HG03196 (cell line): Measurements from ENCODE around the gene EFCAB8.

Source experiments
- ATAC-seq: cut with Tn5 transposase; IDR thresholded peaks from one replicate; pipeline ENCODE4 v1.9.1; 2021; ENCODE audit not compliant: unreplicated experiment

The EFCAB8 gene

DNA sequence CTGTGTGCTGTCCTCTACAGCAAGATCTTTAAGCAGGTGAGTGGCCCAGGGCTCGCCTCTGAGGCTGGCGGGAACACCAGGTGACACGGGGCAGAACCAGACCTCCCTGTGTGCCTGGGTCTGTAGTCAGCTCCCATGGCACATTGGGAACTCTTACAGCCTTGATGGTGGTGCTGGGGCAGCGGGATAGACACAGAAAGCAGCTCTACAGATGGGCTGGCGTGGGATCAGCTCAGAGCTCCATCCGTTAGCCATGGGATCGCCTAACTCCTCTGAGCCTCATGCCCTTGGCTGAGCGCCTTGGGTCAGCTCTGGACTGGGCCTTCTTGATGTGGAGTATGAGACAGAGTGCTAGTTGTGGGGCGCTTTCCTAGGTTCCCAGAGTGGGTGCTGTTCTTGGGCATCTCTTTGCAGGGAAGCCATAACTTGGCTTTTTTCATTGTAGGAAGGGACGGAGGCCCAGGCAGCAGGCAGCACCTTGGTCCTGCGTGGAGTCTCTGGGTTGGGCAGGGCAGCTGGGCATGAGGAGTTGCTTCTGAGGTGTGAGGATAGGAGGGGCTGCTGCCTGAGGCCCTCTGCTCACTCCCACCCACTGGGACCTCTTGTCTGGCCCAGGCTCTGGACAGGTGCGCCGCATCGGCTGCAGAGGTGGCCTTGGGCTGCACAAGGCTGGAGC is 51.3 kb downstream of the EFCAB8 start:
- no peak for ATAC-seq

DNA sequence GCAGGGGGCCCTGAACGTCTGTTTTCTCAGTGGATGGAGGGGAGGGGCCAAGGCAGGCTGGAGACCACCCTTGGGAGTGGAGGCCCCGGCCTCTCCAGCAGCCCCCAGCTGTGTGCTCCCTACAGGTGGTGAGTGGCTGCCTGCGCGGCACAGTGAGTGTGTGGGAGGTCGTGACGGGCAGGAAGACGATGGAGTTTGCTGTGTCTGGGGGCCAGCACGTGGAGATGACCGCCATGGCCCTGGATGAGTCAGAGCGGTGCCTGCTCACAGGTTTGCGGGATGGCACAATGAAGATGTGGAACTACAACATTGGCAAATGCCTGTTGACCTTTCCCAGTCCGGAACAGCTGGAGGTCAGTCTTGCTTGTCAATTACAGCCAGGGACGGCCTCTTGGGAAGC is 52.6 kb downstream of the EFCAB8 start:
- no peak for ATAC-seq

DNA sequence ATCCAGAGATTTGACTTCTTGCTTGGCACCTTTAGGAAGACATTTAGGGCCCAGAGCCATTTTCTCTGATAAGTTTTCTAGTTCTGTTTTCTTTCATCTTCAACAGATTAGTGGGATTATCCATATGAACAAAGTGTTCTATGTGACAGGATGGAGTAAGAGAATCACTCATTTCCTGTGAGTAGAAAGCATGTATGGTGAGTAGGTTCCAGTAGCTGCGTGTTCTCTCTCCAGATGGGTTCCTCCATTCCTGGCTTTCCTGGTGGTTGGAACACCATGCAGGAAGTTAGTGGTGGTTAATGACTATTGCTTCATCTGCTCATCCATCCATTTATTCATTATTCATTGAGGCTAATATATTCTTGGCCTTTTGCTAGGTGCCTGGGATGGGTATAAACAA is 54.0 kb downstream of the EFCAB8 start:
- no peak for ATAC-seq

DNA sequence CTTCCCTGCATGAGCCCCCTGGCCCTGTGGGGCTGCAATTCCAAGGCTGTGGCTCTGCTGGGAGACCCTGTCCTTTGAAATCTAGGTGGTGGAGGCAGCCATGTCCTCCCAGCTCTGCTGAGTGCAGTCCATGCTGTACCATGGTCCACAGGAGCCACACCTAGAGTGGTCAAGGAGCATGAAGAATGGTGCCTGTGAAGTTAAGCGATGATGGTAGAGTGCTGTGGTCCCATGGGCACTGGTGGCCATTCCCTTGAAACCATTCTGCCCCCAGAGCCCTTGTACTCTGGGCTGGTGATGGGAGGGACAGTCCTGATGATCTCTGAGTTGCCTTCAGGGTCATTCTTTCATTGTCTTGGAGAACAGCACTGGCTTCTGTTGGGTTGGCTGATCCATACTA is 55.3 kb downstream of the EFCAB8 start:
- ATAC-seq: no peak

DNA sequence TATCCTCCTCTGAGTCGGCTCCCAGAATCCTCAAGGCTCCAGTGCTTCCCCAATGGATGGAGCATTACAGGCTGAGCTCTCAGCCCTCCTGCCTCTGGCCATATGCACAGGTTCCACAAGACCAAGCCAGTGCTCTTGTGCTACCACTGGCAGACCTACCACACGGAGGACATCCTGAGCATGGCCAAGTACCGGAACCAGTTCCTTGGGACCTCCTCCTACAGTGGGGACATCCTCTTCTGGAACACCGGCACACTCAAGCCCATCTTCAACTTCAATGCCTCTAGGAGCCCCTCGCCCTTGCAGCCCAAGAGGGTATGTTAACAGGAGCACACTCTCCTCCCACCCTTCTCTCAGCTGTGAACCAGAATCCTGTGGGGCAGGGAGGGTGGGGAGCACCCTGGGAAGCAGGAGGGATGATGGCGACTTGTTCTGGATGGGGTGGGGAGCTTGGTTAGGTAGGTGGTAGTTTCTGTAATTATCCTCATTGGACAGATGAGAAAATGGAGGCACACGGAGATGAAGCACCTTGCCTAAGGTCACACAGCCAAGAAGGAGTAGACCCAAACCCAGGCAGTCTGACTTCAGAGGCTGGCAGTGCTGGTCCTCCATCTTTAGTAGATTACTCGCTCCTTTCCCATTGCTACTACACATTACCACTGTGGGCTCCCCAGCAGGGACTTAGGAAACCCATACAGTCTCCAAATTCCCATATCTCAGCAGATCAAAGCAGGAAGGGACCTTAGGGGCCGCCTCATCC is 58.6 kb downstream of the EFCAB8 start:
- no peak for ATAC-seq

DNA sequence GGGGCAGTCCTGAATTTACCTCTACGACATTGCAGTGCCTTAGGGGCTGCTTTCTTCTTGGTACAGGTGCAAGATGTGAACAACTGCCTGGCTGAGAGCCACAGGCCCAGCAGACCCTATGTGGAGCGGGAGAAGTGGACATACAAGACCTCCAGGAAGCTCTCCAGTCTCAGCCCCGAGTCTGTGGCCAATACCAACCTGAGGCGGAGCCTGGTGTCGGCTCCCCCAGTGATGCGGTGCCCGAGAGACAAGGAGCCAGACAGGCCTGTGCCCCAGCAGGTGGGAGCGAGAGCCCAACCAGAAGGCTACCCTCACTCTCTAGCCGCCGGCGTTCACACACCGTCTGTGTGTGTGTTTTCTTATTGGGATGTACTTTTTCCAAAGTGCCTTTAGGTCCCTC is 59.6 kb downstream of the EFCAB8 start:
- ATAC-seq: no peak

DNA sequence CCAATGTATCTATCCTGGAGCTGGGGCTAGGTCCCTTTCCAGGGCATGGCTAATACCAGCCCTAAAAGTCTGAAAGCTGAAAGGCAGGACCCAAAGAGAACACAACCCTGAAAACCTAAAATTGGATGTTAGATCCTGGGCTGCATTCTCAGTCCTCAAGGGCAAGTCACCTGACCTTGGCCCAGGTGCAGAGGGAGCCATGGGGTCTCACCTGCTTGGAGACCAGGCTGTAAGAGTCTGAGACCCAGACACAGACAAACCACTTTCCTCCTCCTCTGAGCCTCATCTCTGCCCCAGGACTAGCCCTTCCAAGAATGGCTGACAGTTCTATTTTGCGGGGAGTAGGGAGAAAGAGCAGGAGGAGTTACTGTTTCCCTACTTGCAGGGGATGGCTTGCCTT is 60.0 kb downstream of the EFCAB8 start:
- ATAC-seq: no peak

DNA sequence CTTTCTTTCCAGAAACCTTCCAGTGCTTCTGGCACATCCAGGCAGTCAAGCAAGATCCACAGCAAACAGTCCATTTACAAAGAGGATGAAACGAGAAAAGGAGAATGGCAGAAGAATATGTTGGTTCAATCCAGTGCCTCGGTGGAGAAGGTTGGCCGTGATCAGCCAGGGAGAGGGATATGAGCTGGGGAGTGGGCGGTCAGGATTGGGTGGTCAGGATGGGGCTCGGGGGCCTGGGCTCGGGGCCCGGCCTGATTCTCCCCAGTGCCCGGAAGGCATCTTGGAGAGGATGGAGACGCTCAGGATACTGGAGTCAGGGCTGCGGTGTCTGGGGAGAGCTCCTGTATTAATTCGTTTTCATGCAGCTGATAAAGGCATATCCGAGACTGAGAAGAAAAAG is 61.3 kb downstream of the EFCAB8 start:
- no peak for ATAC-seq

DNA sequence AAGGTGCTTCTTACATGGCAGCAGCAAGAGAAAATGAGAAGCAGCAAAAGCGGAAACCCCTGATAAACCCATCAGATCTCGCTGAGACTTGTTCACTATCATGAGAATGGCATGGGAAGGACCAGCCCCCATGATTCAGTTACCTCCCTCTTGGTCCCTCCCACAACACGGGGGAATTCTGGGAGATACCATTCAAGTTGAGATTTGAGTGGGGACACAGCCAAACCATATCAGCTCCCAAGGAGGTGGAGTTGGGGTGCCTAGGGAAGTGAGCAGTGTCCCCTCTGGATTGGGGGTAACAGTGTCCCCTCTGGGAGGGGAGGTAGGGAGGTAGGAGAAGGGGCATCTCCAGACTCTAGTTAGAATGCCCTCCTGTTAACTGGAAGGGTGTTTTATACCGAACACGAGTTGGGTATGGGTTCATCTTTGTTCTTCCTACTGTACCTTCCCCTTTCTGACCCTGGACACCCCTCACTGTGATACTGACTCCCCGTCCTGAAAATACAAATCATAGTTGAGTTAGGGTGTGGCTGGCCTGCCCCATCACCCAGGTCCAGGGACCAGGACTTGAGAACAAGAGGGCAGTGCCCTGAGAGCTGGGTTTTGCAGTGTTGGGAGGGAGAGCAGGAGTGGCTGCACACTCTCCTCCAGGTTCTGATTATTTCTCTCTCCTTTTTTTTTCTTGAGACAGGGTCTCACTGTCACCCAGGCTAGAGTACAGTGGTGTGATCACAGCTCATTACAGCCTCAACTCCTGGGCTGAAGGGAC is 62.0 kb downstream of the EFCAB8 start:
- no peak for ATAC-seq

DNA sequence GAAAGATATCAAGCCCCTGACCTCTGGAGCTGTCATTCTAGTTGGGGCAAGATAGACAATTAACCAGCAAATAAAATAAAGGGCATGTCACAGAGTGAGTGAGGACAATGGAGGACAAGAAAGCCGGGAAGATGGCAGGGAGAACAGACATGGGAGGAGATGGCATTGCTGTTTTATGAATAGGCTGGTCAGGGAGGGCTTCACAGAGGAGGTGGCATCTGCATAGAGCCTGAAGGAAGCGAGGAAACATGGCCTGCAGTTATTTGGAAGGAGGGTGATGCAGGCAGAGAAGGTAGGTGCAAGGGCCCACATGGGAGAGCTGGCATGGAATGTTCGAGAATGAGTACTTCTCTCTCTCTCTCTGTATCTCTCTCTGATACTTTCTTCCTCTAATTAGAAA is 63.7 kb downstream of the EFCAB8 start:
- ATAC-seq: no peak

DNA sequence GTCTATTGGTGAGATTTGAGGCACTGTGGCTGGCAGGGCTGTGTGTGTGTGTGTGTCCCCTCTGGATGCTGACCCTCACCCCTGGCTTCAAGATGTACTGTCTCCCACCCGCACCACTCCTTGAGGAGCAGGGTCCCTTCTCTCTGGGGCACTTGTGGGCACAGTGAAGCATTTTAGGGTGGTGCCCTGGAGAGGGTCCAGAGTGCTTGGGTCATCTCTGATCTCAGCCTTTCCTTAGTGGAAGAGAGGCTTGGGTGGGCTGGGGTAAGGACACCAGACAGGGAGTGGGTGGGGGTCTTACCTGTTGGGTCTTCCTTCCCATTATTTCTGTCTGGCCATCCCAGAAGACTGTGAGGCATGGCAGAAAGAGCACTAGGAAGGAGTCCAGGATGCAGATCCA is 66.1 kb downstream of the EFCAB8 start:
- no peak for ATAC-seq

DNA sequence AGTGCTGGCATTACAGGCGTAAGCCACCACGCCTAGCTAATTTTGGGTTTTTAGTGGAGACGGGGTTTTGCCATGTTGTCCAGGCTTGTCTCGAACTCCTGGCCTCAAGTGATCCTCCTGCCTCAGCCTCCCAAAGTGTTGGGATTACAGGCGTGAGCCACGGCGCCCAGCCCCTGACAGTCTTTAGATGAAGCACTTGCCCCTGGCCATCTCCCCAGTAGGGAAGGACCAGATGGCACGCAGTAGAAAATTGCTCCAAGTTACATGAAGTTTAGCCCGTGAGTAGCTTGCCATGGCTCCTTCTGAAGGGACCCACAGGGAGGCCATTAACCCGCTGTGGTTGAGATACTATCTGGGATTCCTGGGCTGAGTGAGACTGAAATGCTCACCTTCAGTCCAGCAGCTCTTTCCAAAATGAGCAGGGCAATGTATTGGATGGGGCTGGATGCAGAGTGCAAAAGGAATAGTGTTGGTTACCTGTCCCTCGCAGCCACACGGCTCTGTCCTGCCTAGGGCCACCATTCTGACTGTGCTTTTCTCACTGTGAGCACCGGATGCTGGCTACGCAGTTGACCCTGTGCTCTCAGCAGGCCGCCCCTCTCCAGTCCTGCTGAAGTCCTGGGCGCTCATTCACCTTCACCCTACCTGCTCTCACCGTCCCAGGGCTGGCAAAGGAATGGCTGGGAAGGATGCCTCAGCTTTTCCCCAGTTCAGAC is 66.9 kb downstream of the EFCAB8 start:
- no peak for ATAC-seq

DNA sequence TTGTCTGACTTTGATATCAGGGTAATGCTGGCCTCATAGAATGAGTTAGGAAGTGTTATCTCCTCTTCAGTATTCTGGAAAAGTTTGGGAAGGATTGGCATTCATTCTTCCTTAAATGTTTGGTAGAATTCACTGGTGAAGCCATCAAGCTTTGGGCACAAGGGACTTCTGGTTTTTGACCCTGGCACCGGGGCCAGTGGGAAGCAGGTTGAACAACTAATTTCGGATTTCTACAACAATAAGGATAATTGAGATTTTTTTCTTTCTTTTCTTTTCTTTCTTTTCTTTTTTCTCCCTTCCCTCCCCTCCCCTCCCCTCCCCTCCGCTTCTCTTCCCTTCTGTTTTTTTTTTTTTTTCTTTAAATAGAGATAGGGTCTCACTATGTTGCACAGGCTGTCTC is 70.4 kb downstream of the EFCAB8 start:
- ATAC-seq: no peak

DNA sequence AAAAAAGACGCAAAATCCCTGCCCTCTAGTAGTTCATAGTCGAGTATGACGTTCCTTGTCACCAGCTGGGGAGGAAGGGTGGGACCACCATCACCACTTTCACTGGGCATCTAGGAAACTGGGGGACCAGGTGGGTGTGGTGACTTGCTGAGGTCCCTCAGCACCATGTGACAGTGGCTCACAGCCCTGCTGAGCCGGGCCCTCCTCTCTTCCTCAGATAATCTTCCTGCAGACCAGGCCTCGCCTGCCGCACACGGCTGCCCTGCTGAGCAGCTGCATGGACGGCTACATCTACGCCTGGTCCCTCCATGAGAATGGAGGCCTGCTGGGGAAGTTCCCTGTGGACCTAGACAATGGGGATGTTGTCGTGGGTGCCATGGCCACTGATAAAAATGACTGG is 71.5 kb downstream of the EFCAB8 start:
- no peak for ATAC-seq

DNA sequence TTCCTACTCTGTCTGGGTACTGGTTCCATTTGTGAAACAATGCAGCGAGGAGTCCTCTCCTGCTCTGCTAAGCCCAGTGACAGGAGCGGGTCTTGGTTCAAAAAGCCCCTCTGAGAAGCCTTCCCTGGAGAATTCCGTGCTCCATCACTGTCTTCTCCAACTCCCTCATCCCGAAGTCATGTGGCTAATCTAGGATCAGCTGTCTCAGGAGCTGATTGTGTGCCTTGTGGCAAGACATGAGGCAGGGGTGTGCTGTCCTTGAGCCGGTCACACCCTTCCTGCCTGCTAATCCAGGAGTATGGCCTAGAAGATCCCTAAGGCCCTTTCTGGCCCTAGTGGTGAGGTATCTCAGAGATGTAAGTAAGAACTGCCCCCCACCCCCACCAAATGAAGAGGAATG is 72.0 kb downstream of the EFCAB8 start:
- no peak for ATAC-seq

DNA sequence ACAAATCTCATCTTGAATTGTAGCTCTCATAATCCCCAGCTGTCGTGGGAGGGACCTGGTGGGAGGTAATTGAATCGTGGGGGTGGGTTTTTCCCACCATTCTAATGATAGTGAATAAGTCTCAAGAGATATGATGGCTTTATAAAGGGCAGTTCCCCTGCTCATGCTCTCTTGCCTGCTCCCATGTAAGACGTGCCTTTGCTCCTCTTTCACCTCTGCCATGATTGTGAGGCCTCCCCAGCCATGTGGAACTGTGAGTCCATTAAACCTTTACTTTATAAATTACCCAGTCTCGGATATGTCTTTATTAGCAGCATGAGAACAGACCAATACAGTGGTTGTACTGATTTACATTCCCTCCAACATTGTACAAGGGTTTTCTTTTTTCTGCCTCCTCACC is 75.9 kb downstream of the EFCAB8 start:
- ATAC-seq: no peak

DNA sequence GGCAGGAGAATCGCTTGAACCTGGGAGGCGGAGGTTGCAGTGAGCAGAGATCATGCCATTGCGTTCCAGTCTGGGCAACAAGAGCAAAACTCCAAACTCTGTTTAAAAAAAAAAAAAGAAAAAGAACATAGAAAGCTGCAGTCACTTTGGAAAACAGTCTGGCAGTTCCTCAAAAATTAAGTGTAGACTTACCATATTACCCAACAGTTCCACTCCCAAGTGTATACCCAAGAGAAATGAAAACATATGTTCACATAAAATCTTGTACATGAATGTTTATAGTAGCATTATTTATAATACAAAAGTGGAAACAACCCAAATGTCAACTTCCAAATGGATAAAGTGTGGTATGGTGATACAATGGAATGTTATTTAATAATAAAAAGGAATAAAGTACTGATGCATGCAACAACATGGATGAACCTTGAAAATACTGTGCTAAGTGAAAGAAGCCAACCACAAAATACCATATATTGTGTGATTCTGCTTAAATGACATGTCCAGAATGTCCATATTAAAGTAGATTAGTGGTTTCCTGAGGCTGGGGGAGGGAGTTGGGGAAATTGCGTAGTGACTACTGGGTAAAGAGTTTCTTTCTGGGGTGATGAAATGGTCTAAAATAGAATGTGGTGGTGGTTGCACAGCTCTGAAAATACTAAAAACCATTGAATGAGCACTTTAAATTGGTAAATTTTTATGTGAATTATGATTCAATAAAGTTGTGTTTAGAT is 82.6 kb downstream of the EFCAB8 start:
- no peak for ATAC-seq

DNA sequence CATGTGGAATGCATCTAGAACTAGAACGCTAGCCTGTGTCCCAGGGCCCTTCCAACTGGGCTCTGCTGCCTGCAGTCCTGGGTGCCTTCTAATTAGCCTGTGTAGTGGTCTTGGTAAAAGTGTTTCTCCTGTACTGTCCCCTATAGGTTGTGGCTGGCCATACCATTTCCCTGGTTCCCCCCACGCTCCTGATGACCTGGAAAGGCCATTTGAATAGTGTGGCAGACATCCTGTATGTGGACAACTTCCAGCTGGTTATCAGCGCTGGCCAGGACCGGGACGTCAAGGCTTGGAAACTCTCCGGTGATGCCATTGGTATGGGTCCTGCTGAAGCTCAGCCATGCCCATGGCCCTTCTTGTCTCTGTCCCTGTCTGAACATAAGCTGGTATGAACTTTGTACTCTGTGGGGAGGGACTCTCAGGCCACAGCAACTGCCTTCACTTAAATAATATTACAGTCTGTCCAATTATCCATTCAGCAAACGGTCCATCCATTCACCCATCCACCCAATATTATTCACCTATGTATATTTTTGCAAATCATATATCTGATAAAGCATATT is 84.8 kb downstream of the EFCAB8 start:
- no peak for ATAC-seq

DNA sequence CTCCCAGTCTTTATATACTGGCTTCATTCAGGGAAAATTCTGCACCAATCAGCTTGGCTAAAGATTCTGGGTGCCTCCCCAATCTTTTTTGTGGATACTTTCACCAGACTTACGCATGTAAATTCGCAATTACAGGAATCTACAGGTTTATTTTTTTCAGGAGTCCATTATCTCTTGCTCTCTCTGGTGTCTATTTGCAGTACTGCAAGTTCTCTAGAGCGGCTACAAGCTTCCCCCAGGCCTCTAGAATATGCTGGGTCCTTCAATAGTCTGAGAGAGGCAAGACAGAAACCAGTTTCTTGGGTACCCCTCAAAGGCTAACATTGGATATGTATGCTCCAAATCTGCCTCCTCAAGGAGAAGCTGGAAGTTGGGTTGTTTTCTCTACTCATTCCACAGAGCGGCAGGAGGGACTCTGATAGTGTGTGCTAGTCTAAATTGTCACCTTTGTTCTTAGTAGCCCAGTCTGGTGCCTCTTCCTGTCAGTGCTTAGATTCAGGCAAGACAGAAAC is 87.0 kb downstream of the EFCAB8 start:
- no peak for ATAC-seq

DNA sequence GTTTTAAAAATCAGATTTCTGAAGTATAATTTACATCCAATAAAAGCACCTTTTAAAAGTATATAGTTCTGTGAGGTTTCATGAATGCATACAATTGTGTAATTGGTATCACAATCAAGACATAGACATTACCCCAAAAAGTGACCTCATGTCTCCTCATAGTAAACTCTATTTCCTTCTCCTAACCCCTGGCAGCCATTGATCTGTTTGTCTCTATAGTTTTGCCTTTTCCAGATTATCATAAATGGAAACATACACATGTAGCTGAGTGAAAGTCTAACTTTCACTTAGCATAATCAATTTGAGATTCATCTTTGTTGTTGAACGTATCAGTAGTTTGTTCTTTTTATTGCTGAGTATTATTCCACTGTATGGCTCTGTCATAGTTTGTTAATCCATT is 87.9 kb downstream of the EFCAB8 start:
- ATAC-seq: no peak
